Measurements from ENCODE around the gene BRCA1.

Gene BRCA1

GRCh38 chr17:42999003-42999525 is 126.1 kb downstream of the BRCA1 start:
- no peak for DNase-seq

- DNase-seq: peak; percentile 98
Measured at GRCh38 chr17:42997984-42998938, 126.9 kb downstream of the BRCA1 start, which contains the start of gene RPL27. RPL27 (plus strand) TSS chr17:42998419; CDS start chr17:42998751, 332 bp downstream.

- peak; percentile 11 for DNase-seq
Measured at GRCh38 chr17:42997390-42997983, 127.7 kb downstream of the BRCA1 start.

All from NCI-H1105 treated with DMSO at 0.1 percent for 48 hours (cell line).